Neuronal stem cell (in vitro differentiated cells): ENCODE data around the gene DSTYK. TPM values are rescaled to one million over a fixed set of nuclear protein-coding genes. Genes with fewer than 3 reads are reported as not detected.

Source experiments
- DNase-seq: peaks from one replicate; pipeline ENCODE4 v3.0.0-alpha.2; 2013; ENCODE audit warnings: low spot score
- H2AFZ ChIP-seq: one replicate; pipeline ENCODE4 v1.6.1; 2013; ENCODE audit warnings: mild to moderate bottlenecking, low read length, inconsistent platforms
- H2AK5ac ChIP-seq: 2 replicates; pipeline ENCODE4 v1.6.1; 2013; ENCODE audit warnings: low read depth, mild to moderate bottlenecking, inconsistent platforms, low read length, moderate library complexity, mixed read lengths
- H2BK120ac ChIP-seq: 2 replicates; pipeline ENCODE4 v1.6.1; 2013; ENCODE audit warnings: low read depth, mild to moderate bottlenecking, inconsistent platforms, low read length, moderate library complexity, mixed read lengths
- H2BK12ac ChIP-seq: one replicate; pipeline ENCODE4 v1.6.1; 2013; ENCODE audit warnings: low read length, inconsistent platforms
- H2BK15ac ChIP-seq: 2 replicates; pipeline ENCODE4 v1.6.1; 2013; ENCODE audit warnings: mild to moderate bottlenecking, low read length, inconsistent platforms, mixed read lengths
- H2BK5ac ChIP-seq: one replicate; pipeline ENCODE4 v1.6.1; 2013; ENCODE audit warnings: inconsistent platforms, mild to moderate bottlenecking, low read length, moderate library complexity
- H3K14ac ChIP-seq: one replicate; pipeline ENCODE4 v1.6.1; 2013; ENCODE audit warnings: low read length, inconsistent platforms
- H3K18ac ChIP-seq: 2 replicates; pipeline ENCODE4 v1.6.1; 2013; ENCODE audit warnings: low read length, inconsistent platforms
- H3K23ac ChIP-seq: 2 replicates; pipeline ENCODE4 v1.6.1; 2013; ENCODE audit warnings: low read depth, mild to moderate bottlenecking, mixed read lengths, low read length, inconsistent platforms; ENCODE audit not compliant: poor library complexity
- H3K27ac ChIP-seq: replicated peaks from 3 replicates; pipeline ENCODE4 v1.5.1; 2013; ENCODE audit warnings: low read length, inconsistent platforms
- H3K27me3 ChIP-seq, 3 experiments: 2 replicates each; pipeline ENCODE4 v1.6.1; 2013; ENCODE audit warnings: low read length in 3 of 3, mild to moderate bottlenecking in 2 of 3, inconsistent platforms in 1 of 3, low read depth in 1 of 3, mixed read lengths in 1 of 3, moderate library complexity in 1 of 3; ENCODE audit not compliant: control insufficient read depth in 3 of 3, insufficient read depth in 3 of 3
- H3K36me3 ChIP-seq, 2 donors: replicated peaks in 1 of 2; 2 replicates each; pipeline ENCODE4 v1.6.1; 2013; ENCODE audit warnings: low read length in 2 of 2; ENCODE audit not compliant: control insufficient read depth in 2 of 2, insufficient read depth in 2 of 2
- H3K4ac ChIP-seq: 2 replicates; pipeline ENCODE4 v1.6.1; 2013; ENCODE audit warnings: inconsistent platforms, mild to moderate bottlenecking, low read length, moderate library complexity
- H3K4me1 ChIP-seq, 2 donors: 1 replicate in 1 of 2; 2 replicates in 1 of 2; pipeline ENCODE4 v1.6.1; 2013; ENCODE audit warnings: low read length in 2 of 2, low read depth in 1 of 2; ENCODE audit not compliant: control insufficient read depth in 2 of 2, insufficient read depth in 1 of 2
- H3K4me2 ChIP-seq: one replicate; pipeline ENCODE4 v1.6.1; 2013; ENCODE audit warnings: mild to moderate bottlenecking, low read length, inconsistent platforms; ENCODE audit not compliant: insufficient read depth, poor library complexity, severe bottlenecking
- H3K4me3 ChIP-seq, 2 donors: 2 replicates each; pipeline ENCODE4 v1.5.1; 2013; ENCODE audit warnings: low read length in 2 of 2, mild to moderate bottlenecking in 2 of 2, inconsistent platforms in 1 of 2, moderate library complexity in 1 of 2
- H3K79me1 ChIP-seq: one replicate; pipeline ENCODE4 v1.6.1; 2013; ENCODE audit warnings: low read depth, mild to moderate bottlenecking, inconsistent platforms, low read length, moderate library complexity
- H3K9ac ChIP-seq: one replicate; pipeline ENCODE4 v1.6.1; 2013; ENCODE audit warnings: mild to moderate bottlenecking, low read depth, low read length, inconsistent platforms; ENCODE audit not compliant: poor library complexity
- H3K9me3 ChIP-seq, 2 donors: replicated peaks in 1 of 2; 2 replicates each; pipeline versions ENCODE3 to v1.6.1; 2013; ENCODE audit warnings: low read length in 2 of 2, mild to moderate bottlenecking in 2 of 2, inconsistent platforms in 1 of 2, low read depth in 1 of 2, mixed read lengths in 1 of 2, moderate library complexity in 1 of 2; ENCODE audit not compliant: control insufficient read depth in 2 of 2, insufficient read depth in 1 of 2
- H4K8ac ChIP-seq: one replicate; pipeline ENCODE4 v1.6.1; 2013; ENCODE audit warnings: low read depth, mild to moderate bottlenecking, inconsistent platforms, low read length, moderate library complexity
- H4K91ac ChIP-seq: one replicate; pipeline ENCODE4 v1.6.1; 2013; ENCODE audit warnings: low read length, low read depth, mild to moderate bottlenecking, inconsistent platforms; ENCODE audit not compliant: poor library complexity
- WGBS, 2 donors: extraction: QIAGEN DNeasy Blood & Tissue Kit; methylation state at CpG; one replicate each; pipeline ENCODE4 v1.1.7; 2013; ENCODE audit warnings: missing lambda C conversion rate in 2 of 2, mixed read lengths in 1 of 2; ENCODE audit not compliant: insufficient read length in 2 of 2, insufficient replicate concordance in 1 of 2; ENCODE audit errors: extremely low coverage in 2 of 2; 5-methylcytosine and 5-hydroxymethylcytosine counted together
- polyA plus RNA-seq, 2 experiments: library from polyadenylated mRNA; stranded (reverse); fragments of 200-250 nt; gene quantifications; one replicate each; pipeline ENCODE4 v1.2.3, GENCODE V29; 2013

DSTYK gene
- polyA plus RNA-seq (2013, experiment 1 of 2): 6.2 TPM
- 6.4 TPM for polyA plus RNA-seq (2013, experiment 2 of 2)

GRCh38 chr1:205211169-205211838 is at the start of gene DSTYK:
TSS of gene DSTYK (minus strand) at chr1:205211702. CDS start at chr1:205211535, 167 bp downstream.
- Histone ChIP-seq H3K4me3 (peak within 1 kb of the TSS; percentile 87 to 91), H2BK5ac (peak within 1 kb of the TSS; percentile 98), H3K27ac (peak within 1 kb of the TSS; percentile 96), H2BK120ac (peak within 1 kb of the TSS; percentile 96), H3K9me3 (no peaks in the 10 kb centered on the region), H3K36me3 (no peaks in the 10 kb centered on the region), H3K18ac (peak within 1 kb of the TSS; percentile 100), H4K8ac (no peak within 1 kb of the TSS), H3K4me2 (peak within 1 kb of the TSS; percentile 71), H3K9ac (peak within 1 kb of the TSS; percentile 99), H3K27me3 (peaks cover 0 to 12% (median 0%) of the 10 kb centered on the region in 3 experiments), H3K4me1 (peaks cover 0 to 2% of the 10 kb centered on the region in 2 donors), H2BK15ac (peak within 1 kb of the TSS; percentile 87), H3K23ac (peak within 1 kb of the TSS; percentile 97), H3K79me1 (peaks cover 3% of the 10 kb centered on the region), H2AFZ (peak within 1 kb of the TSS; percentile 97), H2BK12ac (peak within 1 kb of the TSS; percentile 73), H4K91ac (peak within 1 kb of the TSS; percentile 30), H3K14ac (peak within 1 kb of the TSS; percentile 71), H3K4ac (peak within 1 kb of the TSS; percentile 84), H2AK5ac (peak within 1 kb of the TSS; percentile 68)
- WGBS, 2 donors: no CpG with 5 or more reads among the region's 67 CpGs
- DNase-seq: peak; percentile 95

GRCh38 chr1:205259998-205260397 is 48.5 kb upstream of the DSTYK start:
- H2BK12ac ChIP-seq: no peak overlapping the region
- H3K4me3 ChIP-seq: peak overlapping the region in 1 of 2 donors; percentile 19
- no peaks in the 10 kb centered on the region for H3K27me3 ChIP-seq
- no peak overlapping the region for H2AFZ ChIP-seq
- DNase-seq: no peak
- no peak overlapping the region for H3K4me2 ChIP-seq
- H4K8ac ChIP-seq: no peak overlapping the region
- no peak overlapping the region for H2BK120ac ChIP-seq
- peak overlapping the region; percentile 14 for H3K14ac ChIP-seq
- H3K9ac ChIP-seq: peak overlapping the region; percentile 30
- no peak overlapping the region for H3K18ac ChIP-seq
- no peaks in the 10 kb centered on the region for H3K9me3 ChIP-seq
- WGBS, 2 donors: no CpG with 5 or more reads among the region's 1 CpG
- H3K23ac ChIP-seq: peak overlapping the region; percentile 44
- no peak overlapping the region for H3K4ac ChIP-seq
- H2BK15ac ChIP-seq: no peak overlapping the region
- no peak overlapping the region for H4K91ac ChIP-seq
- H3K36me3 ChIP-seq: no peaks in the 10 kb centered on the region
- no peak overlapping the region for H2BK5ac ChIP-seq
- H3K27ac ChIP-seq: no peak overlapping the region
- H3K79me1 ChIP-seq: no peaks in the 10 kb centered on the region
- peak overlapping the region; percentile 54 for H2AK5ac ChIP-seq
- H3K4me1 ChIP-seq: peaks cover 9 to 12% of the 10 kb centered on the region in 2 donors

- Histone ChIP-seq H2BK12ac (no peak overlapping the region), H2BK5ac (no peak overlapping the region), H3K27me3 (no peaks in the 10 kb centered on the region), H3K4me3 (no peak overlapping the region), H3K4ac (no peak overlapping the region), H3K4me2 (no peak overlapping the region), H4K8ac (no peak overlapping the region), H2AK5ac (no peak overlapping the region), H3K18ac (no peak overlapping the region), H3K9me3 (no peaks in the 10 kb centered on the region), H4K91ac (no peak overlapping the region), H3K36me3 (no peaks in the 10 kb centered on the region), H3K9ac (no peak overlapping the region), H3K27ac (no peak overlapping the region), H3K14ac (peak overlapping the region; percentile 2), H2BK120ac (no peak overlapping the region), H3K4me1 (peaks cover 9 to 12% of the 10 kb centered on the region in 2 donors), H2AFZ (no peak overlapping the region), H2BK15ac (no peak overlapping the region), H3K23ac (no peak overlapping the region), H3K79me1 (no peaks in the 10 kb centered on the region)
- no peak for DNase-seq
- WGBS, 2 donors: no CpG with 5 or more reads among the region's 10 CpGs
These were observed 47.9 kb upstream of the DSTYK start for GRCh38 chr1:205259324-205259832.

GRCh38 chr1:205258719-205259118 is 47.2 kb upstream of the DSTYK start:
- no peak overlapping the region for H2BK15ac ChIP-seq
- H2AK5ac ChIP-seq: no peak overlapping the region
- no peak overlapping the region for H3K9ac ChIP-seq
- H2BK12ac ChIP-seq: no peak overlapping the region
- no peak overlapping the region for H2BK5ac ChIP-seq
- WGBS, 2 donors: no CpG with 5 or more reads among the region's 8 CpGs
- no peak overlapping the region for H3K18ac ChIP-seq
- H4K91ac ChIP-seq: no peak overlapping the region
- H3K4ac ChIP-seq: no peak overlapping the region
- no peak overlapping the region for H3K23ac ChIP-seq
- peaks cover 0 to 2% of the 10 kb centered on the region in 2 donors for H3K36me3 ChIP-seq
- no peaks in the 10 kb centered on the region for H3K9me3 ChIP-seq
- H3K27me3 ChIP-seq: no peaks in the 10 kb centered on the region
- no peak overlapping the region for H3K4me3 ChIP-seq
- no peak overlapping the region for H2BK120ac ChIP-seq
- H3K79me1 ChIP-seq: no peaks in the 10 kb centered on the region
- H3K14ac ChIP-seq: no peak overlapping the region
- peaks cover 9 to 12% of the 10 kb centered on the region in 2 donors for H3K4me1 ChIP-seq
- H2AFZ ChIP-seq: no peak overlapping the region
- H3K27ac ChIP-seq: no peak overlapping the region
- no peak for DNase-seq
- H3K4me2 ChIP-seq: no peak overlapping the region
- no peak overlapping the region for H4K8ac ChIP-seq
